Transverse colon (tissue), 4 donors: ENCODE measurements around the gene ORC2.

Experiments
- CTCF ChIP-seq, 5 experiments: fragments of 200-600 bp in 3 of 5; fragments of 450-650 bp in 2 of 5; sonication (generic) in 3 of 5; IDR thresholded peaks; 1 replicate in 2 of 5; 2 replicates in 3 of 5; pipeline ENCODE4 v1.5.1; 2016 to 2017; ENCODE audit warnings: antibody characterized with exemption in 5 of 5, inconsistent platforms in 3 of 5, mild to moderate bottlenecking in 2 of 5, moderate library complexity in 1 of 5
- POLR2AphosphoS5 ChIP-seq, 3 donors: sonication (generic); formaldehyde crosslinking; IDR thresholded peaks; one replicate each; pipeline ENCODE4 v1.6.1; 2016; ENCODE audit warnings: antibody characterized with exemption in 3 of 3

- TF ChIP-seq CTCF (IDR thresholded peaks at IDR 0.05), result no peak
- no peak for TF ChIP-seq POLR2AphosphoS5 (IDR thresholded peaks at IDR 0.05)
Observed at GRCh38 chr2:200943527-200944105, 19.8 kb downstream of the ORC2 start.
